ENCODE measurements around the gene ZNF415.

GRCh38 chr19:53158119-53158656 is 25.5 kb upstream of the ZNF415 start:
- TF ChIP-seq EZH2phosphoT487 (IDR thresholded peaks at IDR 0.05; ENCODE audit: low read depth): no peak
- TF ChIP-seq, protein P1, sequence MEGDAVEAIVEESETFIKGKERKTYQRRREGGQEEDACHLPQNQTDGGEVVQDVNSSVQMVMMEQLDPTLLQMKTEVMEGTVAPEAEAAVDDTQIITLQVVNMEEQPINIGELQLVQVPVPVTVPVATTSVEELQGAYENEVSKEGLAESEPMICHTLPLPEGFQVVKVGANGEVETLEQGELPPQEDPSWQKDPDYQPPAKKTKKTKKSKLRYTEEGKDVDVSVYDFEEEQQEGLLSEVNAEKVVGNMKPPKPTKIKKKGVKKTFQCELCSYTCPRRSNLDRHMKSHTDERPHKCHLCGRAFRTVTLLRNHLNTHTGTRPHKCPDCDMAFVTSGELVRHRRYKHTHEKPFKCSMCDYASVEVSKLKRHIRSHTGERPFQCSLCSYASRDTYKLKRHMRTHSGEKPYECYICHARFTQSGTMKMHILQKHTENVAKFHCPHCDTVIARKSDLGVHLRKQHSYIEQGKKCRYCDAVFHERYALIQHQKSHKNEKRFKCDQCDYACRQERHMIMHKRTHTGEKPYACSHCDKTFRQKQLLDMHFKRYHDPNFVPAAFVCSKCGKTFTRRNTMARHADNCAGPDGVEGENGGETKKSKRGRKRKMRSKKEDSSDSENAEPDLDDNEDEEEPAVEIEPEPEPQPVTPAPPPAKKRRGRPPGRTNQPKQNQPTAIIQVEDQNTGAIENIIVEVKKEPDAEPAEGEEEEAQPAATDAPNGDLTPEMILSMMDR (IDR thresholded peaks at IDR 0.05; ENCODE audit: low read depth, low read length): no peak
